ENCODE results near the gene NKD1.
"Not testable (repeated sequence)": the region's sequence is repeated elsewhere in the genome, so short reads cannot be mapped to it uniquely, and the experiment has no call there.

The NKD1 gene

GRCh38 chr16:50533317-50533716 is 14.9 kb upstream of the NKD1 start:
- H3K4me3 ChIP-seq (ENCODE audit: low read depth, low read length): no peak overlapping the region
- no peak for TF ChIP-seq CTCF (IDR thresholded peaks at IDR 0.05; ENCODE audit: borderline replicate concordance, insufficient read depth, low read depth, low read length)

- TF ChIP-seq CTCF (IDR thresholded peaks at IDR 0.05; ENCODE audit: borderline replicate concordance, insufficient read depth, low read depth, low read length): no peak
- H3K4me3 ChIP-seq (ENCODE audit: low read depth, low read length): no peak overlapping the region
Measured at GRCh38 chr16:50534091-50534490, 14.1 kb upstream of the NKD1 start.

GRCh38 chr16:50534556-50534955 is 13.6 kb upstream of the NKD1 start:
- no peak for TF ChIP-seq CTCF (IDR thresholded peaks at IDR 0.05; ENCODE audit: borderline replicate concordance, insufficient read depth, low read depth, low read length)
- H3K4me3 ChIP-seq (ENCODE audit: low read depth, low read length): no peak overlapping the region

GRCh38 chr16:50534958-50535357 is 13.2 kb upstream of the NKD1 start:
- no peak for TF ChIP-seq CTCF (IDR thresholded peaks at IDR 0.05; ENCODE audit: borderline replicate concordance, insufficient read depth, low read depth, low read length)

GRCh38 chr16:50535506-50536257 is 12.5 kb upstream of the NKD1 start:
- no peak for TF ChIP-seq CTCF (IDR thresholded peaks at IDR 0.05; ENCODE audit: borderline replicate concordance, insufficient read depth, low read depth, low read length)
- H3K4me3 ChIP-seq (ENCODE audit: low read depth, low read length): no peak overlapping the region

More at GRCh38 chr16:50534958-50535357, 13.2 kb upstream of the NKD1 start:
- H3K4me3 ChIP-seq (ENCODE audit: low read depth, low read length): no peak overlapping the region

GRCh38 chr16:50536258-50536645 is 11.9 kb upstream of the NKD1 start:
- not testable (repeated sequence) for H3K4me3 ChIP-seq (ENCODE audit: low read depth, low read length)

GRCh38 chr16:50537533-50538290 is 10.5 kb upstream of the NKD1 start:
- TF ChIP-seq CTCF (IDR thresholded peaks at IDR 0.05; ENCODE audit: borderline replicate concordance, insufficient read depth, low read depth, low read length): no peak
- H3K4me3 ChIP-seq (ENCODE audit: low read depth, low read length): no peak overlapping the region
